Kidney (tissue), 14 donors: ENCODE data around the gene SPZ1. TPM values are rescaled to one million over a fixed set of nuclear protein-coding genes. Genes with fewer than 3 reads are reported as not detected.
"Not testable (repeated sequence)": the region's sequence is repeated elsewhere in the genome, so short reads cannot be mapped to it uniquely, and the experiment has no call there.

Source experiments
- DNase-seq, 5 donors: peaks; one replicate each; pipeline ENCODE4 v3.0.0-alpha.2; 2013 to 2020
- FAIRE-seq: peaks from 2 replicates; lab custom pipeline; 2012; peaks lifted over from hg19 to GRCh38; lab: Jason Lieb, UNC
- H3K27ac ChIP-seq, 2 donors: one replicate each; pipeline ENCODE4 v1.7.0; 2013; ENCODE audit warnings: low read depth in 2 of 2, low read length in 2 of 2, inconsistent platforms in 1 of 2
- H3K27me3 ChIP-seq: one replicate; pipeline ENCODE4 v1.7.1; 2013; ENCODE audit warnings: low read length, inconsistent platforms; ENCODE audit not compliant: control insufficient read depth, insufficient read depth
- H3K36me3 ChIP-seq, 3 donors: one replicate each; pipeline versions ENCODE4 v1.7.0 to v1.7.1; 2013; ENCODE audit warnings: low read length in 3 of 3, control low read depth in 1 of 3, inconsistent platforms in 1 of 3; ENCODE audit not compliant: insufficient read depth in 3 of 3, control insufficient read depth in 2 of 3
- H3K4me1 ChIP-seq, 3 donors: one replicate each; pipeline versions ENCODE4 v1.7.0 to v1.7.1; 2013; ENCODE audit warnings: low read length in 3 of 3, inconsistent platforms in 1 of 3, low read depth in 1 of 3; ENCODE audit not compliant: control insufficient read depth in 2 of 3, insufficient read depth in 2 of 3
- H3K4me3 ChIP-seq, 3 donors: one replicate each; pipeline versions ENCODE4 v1.7.0 to v1.8.1; 2013; ENCODE audit warnings: low read length in 3 of 3, control low read depth in 1 of 3, inconsistent platforms in 1 of 3
- H3K9ac ChIP-seq, 3 donors: one replicate each; pipeline versions ENCODE4 v1.7.0 to v1.7.1; 2013; ENCODE audit warnings: low read length in 3 of 3, control low read depth in 1 of 3, inconsistent platforms in 1 of 3
- H3K9me3 ChIP-seq, 3 donors: one replicate each; pipeline versions ENCODE4 v1.7.0 to v1.7.1; 2013; ENCODE audit warnings: low read length in 3 of 3, control low read depth in 1 of 3, inconsistent platforms in 1 of 3; ENCODE audit not compliant: control insufficient read depth in 2 of 3, insufficient read depth in 1 of 3
- CTCF ChIP-seq: IDR thresholded peaks from 3 replicates; pipeline ENCODE4 v1.5.1; 2012; ENCODE audit warnings: mild to moderate bottlenecking, moderate library complexity, borderline replicate concordance; ENCODE audit not compliant: insufficient read depth; ENCODE audit errors: extremely low read depth
- intact Hi-C: fragments of 100-400 bp; cut with DNase I; formaldehyde crosslinking; loops from one replicate; pipeline ENCODE4 v1.11.1; 2022
- polyA plus RNA-seq: library from polyadenylated mRNA; stranded (reverse); fragments of 350-450 nt; fragmentation: Illumina TruSeq; extraction: RNeasy Lipid Tissue Mini Kit (QIAGEN cat#74804); gene quantifications from one replicate; pipeline ENCODE4 v1.2.3, GENCODE V29; 2014; ENCODE audit warnings: low read depth, low replicate concordance; ENCODE audit not compliant: insufficient read depth
- total RNA-seq: library from RNA; stranded (reverse); fragmentation: NEBNext Ultra II Directional; extraction: Animal tissue kit (Norgen Biotek cat#: 25700); gene quantifications from one replicate; pipeline ENCODE4 v1.2.1, GENCODE V29; 2021
- donor health status: control.
- donor health status: control.
- donor health status: control.
- donor health status: control.
- donor health status: control.
- donor health status: DM: yes; HTN: yes; CAD: no.
- donor health status: Normal renal cell carcinoma (clear cell type).

SPZ1 gene
- total and polyA plus RNA-seq, 2 donors from 2014 or later: not detected

DNA sequence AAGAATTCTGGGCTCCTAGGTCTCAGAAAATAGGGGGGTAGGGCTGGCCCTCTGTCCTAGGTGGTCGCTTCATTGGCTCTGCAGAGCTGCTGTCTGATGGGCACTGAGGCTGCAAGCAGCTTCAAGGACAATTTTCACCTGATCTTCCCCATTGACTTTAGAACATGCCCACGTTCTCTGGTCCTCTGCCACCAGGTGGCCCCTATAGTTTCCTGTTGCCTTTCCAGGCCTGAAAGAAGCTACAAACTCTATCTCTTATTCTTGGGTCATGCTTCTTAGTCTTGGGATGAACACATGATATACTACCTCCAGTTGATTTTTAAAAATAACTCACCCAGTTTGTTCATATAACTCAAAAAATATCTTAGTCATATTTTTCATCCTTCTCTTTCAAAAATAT is 26.3 kb downstream of the SPZ1 start:
- TF ChIP-seq CTCF: peak; percentile 25
- Histone ChIP-seq H3K27me3 (no peaks in the 10 kb centered on the region), H3K9ac (no peak overlapping the region), H3K4me3 (no peak overlapping the region), H3K27ac (no peak overlapping the region), H3K9me3 (no peaks in the 10 kb centered on the region), H3K4me1 (no peaks in the 10 kb centered on the region), H3K36me3 (no peaks in the 10 kb centered on the region)
- intact Hi-C loops: no loop called here
- FAIRE-seq: no peak
- DNase-seq: peak in 3 of 5 donors; percentile 14 to 31 (median 24)

DNA sequence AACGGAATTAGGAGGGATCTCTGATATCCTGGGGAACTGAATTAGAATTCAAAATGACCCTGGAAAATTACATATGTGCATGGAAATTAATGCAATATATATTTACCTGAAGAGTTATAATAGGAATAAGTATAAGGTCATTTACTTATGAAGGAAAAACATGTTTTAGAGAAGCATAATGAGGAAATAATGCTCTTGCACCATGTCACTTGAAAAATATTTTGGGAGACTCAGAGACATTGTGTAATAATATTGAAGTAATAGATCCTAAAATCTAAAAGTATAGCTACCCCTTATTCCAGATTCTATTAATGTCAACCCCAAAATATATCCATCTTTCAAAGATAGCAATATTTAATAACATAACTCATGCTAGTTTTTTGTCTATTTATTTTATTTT is 28.4 kb downstream of the SPZ1 start:
- DNase-seq: no peak
- Histone ChIP-seq H3K36me3 (no peaks in the 10 kb centered on the region), H3K9me3 (no peaks in the 10 kb centered on the region), H3K27ac (no peak overlapping the region), H3K9ac (no peak overlapping the region), H3K4me3 (no peak overlapping the region), H3K27me3 (no peaks in the 10 kb centered on the region), H3K4me1 (no peaks in the 10 kb centered on the region)
- no peak for TF ChIP-seq CTCF
- no peak for FAIRE-seq
- intact Hi-C loops: no loop called here

DNA sequence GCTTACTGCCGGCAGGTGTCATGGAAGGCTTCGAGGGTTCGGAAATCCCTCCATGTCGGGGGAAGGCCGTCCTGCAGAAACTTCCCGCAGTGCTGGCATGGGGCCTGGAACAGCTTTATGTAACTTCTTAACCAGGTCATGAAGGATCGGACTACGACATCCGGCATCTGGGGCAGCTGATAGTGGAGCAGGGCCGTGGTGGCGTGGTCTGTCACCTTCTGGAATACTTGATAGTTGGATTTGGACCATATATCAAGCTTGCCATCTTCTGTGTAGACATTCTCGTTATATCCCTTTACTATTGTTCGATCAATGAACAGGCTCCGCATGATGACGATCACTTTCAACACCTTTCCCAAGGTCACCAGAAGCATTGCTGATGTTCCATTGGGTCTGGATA is 31.2 kb downstream of the SPZ1 start:
- FAIRE-seq, DNase-seq, intact Hi-C loops: not testable (repeated sequence)

GRCh38 chr5:80355686-80356085 is 35.9 kb downstream of the SPZ1 start:
- no peak overlapping the region for H3K27ac ChIP-seq
- no peak for DNase-seq
- no peak for TF ChIP-seq CTCF
- H3K9ac ChIP-seq: no peak overlapping the region
- intact Hi-C loops: no loop called here
- no peak overlapping the region for H3K4me3 ChIP-seq
- H3K9me3 ChIP-seq: no peaks in the 10 kb centered on the region
- no peaks in the 10 kb centered on the region for H3K36me3 ChIP-seq
- H3K27me3 ChIP-seq: no peaks in the 10 kb centered on the region
- no peak for FAIRE-seq
- H3K4me1 ChIP-seq: no peaks in the 10 kb centered on the region

More for the DNA sequence above, 31.2 kb downstream of the SPZ1 start:
- not testable (repeated sequence) for H3K27ac ChIP-seq, H3K36me3 ChIP-seq, H3K9me3 ChIP-seq, H3K4me3 ChIP-seq, H3K27me3 ChIP-seq, H3K4me1 ChIP-seq, H3K9ac ChIP-seq
